ENCODE measurements around the gene BST2. TPM values are rescaled to one million over a fixed set of nuclear protein-coding genes. Genes with fewer than 3 reads are reported as not detected.

BST2 gene
- polyA plus RNA-seq, 1 experiment: 6.4 TPM

GRCh38 chr19:17411801-17412200, 6.4 kb upstream of the BST2 start:
- no peak for DNase-seq (ENCODE audit: low read depth)
- Histone ChIP-seq H3K36me3 (ENCODE audit: control insufficient read depth, insufficient read depth, low read length) (no peaks in the 10 kb centered on the region), H3K4me3 (ENCODE audit: low read depth, low read length) (no peak overlapping the region), H3K27me3 (ENCODE audit: control insufficient read depth, insufficient read depth, low read length) (0 out of 2 replicates have a peak, but pooled peaks cover 1% of the 10 kb centered on the region)
- ChIA-PET CTCF (interaction anchor here (0.6 to 1.5 kb wide), 7 partner anchors 8 to 447 kb away, joined by 3 to 4 read pairs (median 3); partner anchors contain the start of gene MVB12A), POLR2A (no interaction called here)
- TF ChIP-seq CTCF (IDR thresholded peaks at IDR 0.05; ENCODE audit: insufficient read depth, low read depth, low read length): no peak

GRCh38 chr19:17409990-17410389, 4.6 kb upstream of the BST2 start:
- ChIA-PET POLR2A (interaction anchor here (0.6 kb wide), 1 partner anchor 782 kb away, joined by 3 read pairs; the partner anchor contains the start of gene MED26), CTCF (interaction anchor here (0.6 to 1.3 kb wide), 3 partner anchors 9 to 38 kb away, joined by 3 to 4 read pairs (median 4); partner anchors contain the start of genes MVB12A and TMEM221)

GRCh38 chr19:17406887-17407196, 1.4 kb upstream of the BST2 start:
- Histone ChIP-seq H3K4me3 (ENCODE audit: low read depth, low read length) (no peak overlapping the region), H3K36me3 (ENCODE audit: control insufficient read depth, insufficient read depth, low read length) (no peaks in the 10 kb centered on the region), H3K27me3 (ENCODE audit: control insufficient read depth, insufficient read depth, low read length) (no peaks in the 10 kb centered on the region)
- ChIA-PET CTCF (interaction anchor here (0.9 kb wide), 1 partner anchor 21 kb away, joined by 3 read pairs; no protein-coding TSS in a partner anchor), POLR2A (no interaction called here)
- TF ChIP-seq CTCF (IDR thresholded peaks at IDR 0.05; ENCODE audit: insufficient read depth, low read depth, low read length): no peak
- no peak for DNase-seq (ENCODE audit: low read depth)

More at GRCh38 chr19:17409990-17410389, 4.6 kb upstream of the BST2 start:
- no peaks in the 10 kb centered on the region for H3K36me3 ChIP-seq (ENCODE audit: control insufficient read depth, insufficient read depth, low read length)
- DNase-seq (ENCODE audit: low read depth): no peak
- no peak overlapping the region for H3K4me3 ChIP-seq (ENCODE audit: low read depth, low read length)
- TF ChIP-seq CTCF (IDR thresholded peaks at IDR 0.05; ENCODE audit: insufficient read depth, low read depth, low read length): no peak
- 0 out of 2 replicates have a peak, but pooled peaks cover 1% of the 10 kb centered on the region for H3K27me3 ChIP-seq (ENCODE audit: control insufficient read depth, insufficient read depth, low read length)

- H3K4me3 ChIP-seq (ENCODE audit: low read depth, low read length): no peak overlapping the region
- no peak for DNase-seq (ENCODE audit: low read depth)
- no peaks in the 10 kb centered on the region for H3K36me3 ChIP-seq (ENCODE audit: control insufficient read depth, insufficient read depth, low read length)
- TF ChIP-seq CTCF (IDR thresholded peaks at IDR 0.05; ENCODE audit: insufficient read depth, low read depth, low read length): no peak
- no peaks in the 10 kb centered on the region for H3K27me3 ChIP-seq (ENCODE audit: control insufficient read depth, insufficient read depth, low read length)
- ChIA-PET CTCF (interaction anchor here (0.6 to 1.9 kb wide), 5 partner anchors 11 to 158 kb away, joined by 3 to 6 read pairs (median 5); no protein-coding TSS in a partner anchor), POLR2A (no interaction called here)
Observed at GRCh38 chr19:17406046-17406886, 836 bp upstream of the BST2 start.

GRCh38 chr19:17404621-17405249, 695 bp downstream of the BST2 start:
- H3K36me3 ChIP-seq (ENCODE audit: control insufficient read depth, insufficient read depth, low read length): no peaks in the 10 kb centered on the region
- CTCF ChIA-PET: interaction anchor here (0.5 to 1.9 kb wide), 8 partner anchors 9 to 334 kb away, joined by 3 to 6 read pairs (median 4); no protein-coding TSS in a partner anchor
- POLR2A ChIA-PET: interaction anchor here (0.6 kb wide), 1 partner anchor 102 kb away, joined by 3 read pairs; no protein-coding TSS in a partner anchor
- no peak for TF ChIP-seq CTCF (IDR thresholded peaks at IDR 0.05; ENCODE audit: insufficient read depth, low read depth, low read length)
- H3K27me3 ChIP-seq (ENCODE audit: control insufficient read depth, insufficient read depth, low read length): no peaks in the 10 kb centered on the region
- DNase-seq (ENCODE audit: low read depth): no peak
- H3K4me3 ChIP-seq (ENCODE audit: low read depth, low read length): no peak overlapping the region

Data from BJ (cell line).